Activated T-cell treated with anti-CD3 and anti-CD28 coated beads, Interleukin-2, amount 50 U/mL, for 4 hours (primary cell): ENCODE results near the gene KRTAP5-6. TPM values are rescaled to one million over a fixed set of nuclear protein-coding genes. Genes with fewer than 3 reads are reported as not detected.
"Not testable (repeated sequence)": the region's sequence is repeated elsewhere in the genome, so short reads cannot be mapped to it uniquely, and the experiment has no call there.

Experiments used
- ATAC-seq, 2 donors: fragments of 200-7000 bp; cut with Tn5 transposase; one replicate each; pipeline ENCODE4 v1.10.0; 2021
- DNase-seq: peaks from one replicate; pipeline ENCODE4 v3.0.0-alpha.2; 2020
- H3K27me3 Mint-ChIP-seq: one replicate; pipeline ENCODE4 v1.8.0; 2021; ENCODE audit warnings: low read depth, mixed read lengths
- H3K36me3 Mint-ChIP-seq: one replicate; pipeline ENCODE4 v1.8.0; 2022; ENCODE audit warnings: mixed read lengths; ENCODE audit not compliant: insufficient read depth
- H3K4me1 Mint-ChIP-seq: one replicate; pipeline ENCODE4 v1.8.0; 2021; ENCODE audit warnings: low read depth, mixed read lengths
- H3K4me3 Mint-ChIP-seq: one replicate; pipeline ENCODE4 v1.8.0; 2021; ENCODE audit warnings: mild to moderate bottlenecking, moderate library complexity, mixed read lengths
- H3K9me3 Mint-ChIP-seq: one replicate; pipeline ENCODE4 v1.8.0; 2021; ENCODE audit warnings: mixed read lengths
- total RNA-seq, 3 donors: library from RNA; stranded (reverse); gene quantifications; one replicate each; pipeline ENCODE4 v1.2.1, GENCODE V29; 2021

Gene KRTAP5-6
- total RNA-seq, 3 donors from 2014 or later, result not detected

DNA sequence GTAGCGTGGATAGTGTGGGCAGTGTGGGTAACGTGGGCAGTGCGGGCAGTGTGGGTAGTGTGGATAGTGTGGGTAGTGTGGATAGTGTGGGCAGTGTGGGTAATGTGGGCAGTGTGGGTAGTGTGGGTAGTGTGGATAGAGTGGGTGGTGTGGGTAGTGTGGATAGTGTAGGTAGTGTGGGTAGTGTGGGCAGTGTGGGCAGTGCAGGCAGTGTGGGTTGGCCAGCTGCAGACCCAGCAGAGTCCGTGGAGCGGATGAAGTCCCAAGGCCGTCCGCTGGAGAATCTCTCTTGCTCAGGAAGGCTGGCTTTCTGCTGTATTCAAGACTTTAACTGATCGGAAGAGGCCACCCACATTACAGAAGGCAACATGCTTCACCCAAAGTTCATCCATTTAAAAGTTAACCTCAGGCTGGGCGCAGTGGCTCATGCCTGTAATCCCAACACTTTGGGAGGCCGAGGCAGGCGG lies 26.1 kb upstream of the KRTAP5-6 start:
- no peak for DNase-seq
- Mint-ChIP-seq H3K4me1 (no peaks in the 10 kb centered on the region), H3K4me3 (no peak overlapping the region), H3K9me3 (no peaks in the 10 kb centered on the region), H3K27me3 (peaks cover 61% of the 10 kb centered on the region), H3K36me3 (no peaks in the 10 kb centered on the region)
- no peak for ATAC-seq

DNA sequence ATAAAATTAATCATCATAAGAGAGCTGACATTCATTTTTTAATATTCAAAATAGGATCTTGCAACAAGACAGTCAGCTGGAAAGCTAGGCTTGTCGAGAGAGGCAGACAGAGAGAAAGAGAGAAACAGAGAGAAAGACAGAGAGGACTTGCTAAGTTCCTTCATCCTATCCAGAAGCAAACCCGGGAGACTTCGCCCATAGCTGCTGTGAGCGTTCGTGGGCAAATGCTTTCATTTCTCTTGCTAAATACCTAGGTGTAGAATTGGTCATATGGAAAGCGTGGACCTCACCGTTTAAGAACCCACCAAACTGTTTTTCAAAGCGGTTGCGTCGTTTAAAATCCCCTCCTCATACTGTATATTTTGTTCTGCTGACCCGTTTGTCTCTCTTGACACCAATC lies 25.3 kb upstream of the KRTAP5-6 start:
- ATAC-seq, result no peak
- peaks cover 65% of the 10 kb centered on the region for H3K27me3 Mint-ChIP-seq
- no peaks in the 10 kb centered on the region for H3K9me3 Mint-ChIP-seq
- no peaks in the 10 kb centered on the region for H3K4me1 Mint-ChIP-seq
- H3K4me3 Mint-ChIP-seq, result no peak overlapping the region
- H3K36me3 Mint-ChIP-seq, result no peaks in the 10 kb centered on the region
- DNase-seq, result no peak

DNA sequence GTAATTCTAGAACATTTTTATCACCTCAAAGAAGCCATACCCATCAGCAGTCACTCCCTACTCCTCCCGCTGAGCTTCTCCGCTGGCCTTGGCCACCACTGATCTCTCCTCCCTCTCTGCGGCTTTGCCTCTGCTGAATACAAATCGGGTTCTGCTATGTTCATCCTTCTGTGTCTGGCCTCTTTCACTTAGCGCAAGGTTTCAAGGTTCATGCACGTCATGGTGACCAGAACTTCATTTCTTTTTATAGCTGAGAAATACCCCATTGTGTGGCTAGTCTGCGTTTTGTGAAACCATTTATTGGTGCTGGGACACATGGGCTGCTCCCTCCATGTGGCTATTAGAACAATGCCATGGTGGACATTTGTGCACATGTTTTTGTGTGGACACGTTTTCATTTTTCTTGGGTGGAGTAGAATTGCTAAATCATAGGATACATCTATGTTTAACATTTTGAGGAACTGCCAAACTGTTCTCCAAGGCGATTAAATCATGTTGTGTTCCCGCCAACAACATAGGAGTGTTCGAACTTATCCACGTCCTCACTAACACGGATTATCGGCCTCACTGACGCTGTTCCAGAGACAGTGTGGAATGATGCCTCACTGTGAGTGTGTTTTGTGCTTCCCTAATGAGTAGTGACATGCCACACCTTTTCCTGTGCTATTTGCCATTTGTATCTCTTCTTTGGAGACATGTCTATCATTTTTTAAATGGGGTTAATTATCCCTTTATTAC lies 24.2 kb upstream of the KRTAP5-6 start:
- ATAC-seq (no peak), DNase-seq (no peak)
- Mint-ChIP-seq H3K9me3 (no peaks in the 10 kb centered on the region), H3K36me3 (no peaks in the 10 kb centered on the region), H3K4me3 (no peak overlapping the region), H3K4me1 (no peaks in the 10 kb centered on the region), H3K27me3 (peaks cover 66% of the 10 kb centered on the region)

DNA sequence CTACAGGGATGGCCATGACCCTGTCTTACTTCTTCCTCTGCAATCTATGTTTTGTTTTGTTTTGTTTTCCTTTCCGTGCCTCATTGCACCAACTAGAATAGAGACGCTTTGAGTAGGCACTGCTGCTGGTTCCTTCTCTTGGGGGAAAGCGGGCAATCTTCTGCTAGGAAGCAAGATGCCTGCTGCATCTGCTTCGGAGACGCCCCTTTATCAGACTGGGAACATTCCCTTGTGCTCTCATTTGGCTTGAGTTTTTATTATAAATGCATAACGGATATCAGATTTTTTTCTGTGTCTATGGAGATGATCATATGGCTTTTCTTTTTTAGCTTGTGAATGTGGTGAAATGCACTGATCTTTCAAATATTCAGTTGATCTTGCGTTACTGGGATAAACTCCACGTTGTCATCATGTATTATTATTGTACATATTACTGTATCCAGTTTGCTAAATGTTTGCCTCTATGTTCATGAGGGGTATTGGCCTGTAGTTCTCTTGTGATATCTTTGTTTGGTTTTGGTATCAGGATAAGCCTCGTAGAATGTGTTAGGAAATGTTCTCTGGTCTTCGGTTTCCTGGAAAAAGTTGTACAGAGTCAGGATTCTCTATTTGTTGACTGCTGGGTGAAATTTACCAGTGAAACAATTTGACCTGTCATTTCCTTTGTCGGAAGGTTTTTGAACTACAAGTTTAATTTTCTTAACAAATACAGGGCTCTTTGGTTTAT lies 23.4 kb upstream of the KRTAP5-6 start:
- no peak for DNase-seq
- no peaks in the 10 kb centered on the region for H3K9me3 Mint-ChIP-seq
- ATAC-seq, result no peak
- H3K4me3 Mint-ChIP-seq, result no peak overlapping the region
- H3K27me3 Mint-ChIP-seq, result peaks cover 64% of the 10 kb centered on the region
- H3K36me3 Mint-ChIP-seq, result no peaks in the 10 kb centered on the region
- no peaks in the 10 kb centered on the region for H3K4me1 Mint-ChIP-seq

DNA sequence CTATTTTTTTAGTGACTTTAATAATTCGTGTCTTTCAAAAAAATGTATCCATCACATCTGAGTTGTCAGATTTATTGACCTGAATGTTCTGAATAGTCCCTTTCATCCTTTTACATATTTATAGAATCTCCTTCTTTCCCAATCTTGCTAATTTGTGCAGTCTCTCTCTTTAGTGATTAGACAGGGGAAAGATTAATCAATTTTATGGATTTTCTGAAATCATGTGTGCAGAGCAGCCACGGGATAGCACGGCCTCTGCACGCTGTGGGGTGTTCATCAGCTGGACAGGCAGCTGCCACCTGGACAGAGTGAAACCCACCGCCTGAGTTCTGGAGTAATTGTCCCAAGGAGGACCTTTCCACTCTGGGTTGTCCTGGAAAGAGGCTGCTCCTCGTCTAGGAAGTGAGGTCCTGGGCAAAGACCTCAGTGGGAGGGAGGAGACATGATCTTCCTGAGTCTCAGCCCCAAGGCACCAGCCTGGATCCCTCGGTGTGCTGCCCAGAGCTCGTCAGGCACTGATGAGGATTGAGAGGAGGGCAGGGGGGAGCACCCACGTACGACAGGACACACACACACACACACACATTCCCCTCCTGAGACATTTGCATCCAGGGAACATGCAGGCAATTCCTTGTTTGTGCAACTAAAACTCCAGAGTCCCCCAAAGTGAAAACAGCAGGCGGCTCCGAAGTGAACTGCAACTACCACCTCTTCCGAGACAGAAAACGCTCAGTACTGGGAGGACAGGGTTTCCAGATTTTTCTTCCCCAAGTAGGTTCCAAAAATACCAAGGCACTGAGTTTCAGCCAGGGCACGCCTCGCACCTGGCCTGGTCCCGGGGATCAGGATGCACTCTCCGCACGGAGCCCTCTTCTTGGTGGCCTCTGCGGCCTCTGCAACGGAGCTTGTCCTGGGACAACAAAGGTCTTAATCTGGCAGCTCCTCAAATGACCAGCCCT lies 22.5 kb upstream of the KRTAP5-6 start:
- Mint-ChIP-seq H3K4me1 (no peaks in the 10 kb centered on the region), H3K4me3 (no peak overlapping the region), H3K27me3 (peaks cover 63% of the 10 kb centered on the region)

DNA sequence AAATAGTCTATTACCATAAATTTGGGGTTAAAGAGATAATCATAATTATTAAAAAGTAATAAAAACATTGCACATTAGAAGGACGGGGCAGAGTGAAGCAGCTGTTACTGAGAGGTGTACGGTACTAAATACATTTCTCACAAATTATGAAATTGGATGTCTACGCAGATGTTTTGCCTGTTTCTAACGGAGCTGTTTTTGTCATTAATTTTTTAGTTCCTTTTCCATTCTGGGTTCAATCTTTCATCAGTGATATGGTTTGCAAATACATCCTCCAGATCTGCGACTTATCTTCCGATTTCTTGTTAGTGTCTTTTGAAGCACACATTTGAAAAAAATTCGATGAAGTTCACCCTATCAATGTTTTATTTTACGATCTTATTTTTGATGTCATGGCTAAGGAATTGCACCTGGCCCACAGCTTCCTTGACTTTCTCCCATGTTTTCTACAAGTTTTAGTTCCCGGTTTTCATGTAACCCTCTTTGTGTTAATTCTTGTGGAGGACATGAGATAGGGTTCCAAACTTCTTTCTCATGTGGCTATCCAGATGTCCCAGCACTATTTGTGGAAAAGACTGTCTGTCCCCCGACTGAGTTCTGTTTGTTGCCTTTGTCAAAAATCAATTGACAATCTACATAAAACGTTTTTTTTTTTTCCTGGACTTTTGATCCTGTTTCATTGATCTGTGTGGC lies 21.3 kb upstream of the KRTAP5-6 start:
- Mint-ChIP-seq H3K9me3 (no peaks in the 10 kb centered on the region), H3K4me1 (no peaks in the 10 kb centered on the region), H3K27me3 (peaks cover 56% of the 10 kb centered on the region), H3K36me3 (no peaks in the 10 kb centered on the region), H3K4me3 (no peak overlapping the region)
- ATAC-seq, result no peak
- DNase-seq, result no peak

More for the DNA sequence above, 22.5 kb upstream of the KRTAP5-6 start:
- ATAC-seq (no peak), DNase-seq (no peak)
- Mint-ChIP-seq H3K9me3 (no peaks in the 10 kb centered on the region), H3K36me3 (no peaks in the 10 kb centered on the region)

DNA sequence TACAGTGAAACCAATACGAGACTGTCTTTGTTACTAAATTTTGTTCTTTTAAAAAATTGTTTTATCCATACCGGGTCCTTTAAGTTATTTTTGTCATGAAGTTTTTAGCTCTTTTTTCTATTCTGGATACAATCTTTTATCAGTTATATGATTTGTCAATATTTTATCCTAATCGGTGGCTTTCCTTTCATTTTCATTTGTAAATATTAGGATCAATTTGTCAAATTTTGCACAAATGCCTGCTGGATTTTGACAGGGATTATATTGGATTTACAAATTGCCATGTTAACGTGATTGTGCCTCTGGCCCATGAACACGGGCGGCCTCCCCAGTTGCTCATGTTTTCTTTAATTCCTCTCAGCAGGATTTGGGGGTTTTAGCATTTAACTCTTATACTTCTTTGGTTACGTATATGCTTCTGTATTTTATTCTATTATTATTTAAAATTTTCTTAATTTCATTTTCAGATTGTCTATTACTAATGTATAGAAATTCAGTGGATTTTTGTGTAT lies 20.7 kb upstream of the KRTAP5-6 start:
- H3K4me3 Mint-ChIP-seq, result no peak overlapping the region
- peaks cover 58% of the 10 kb centered on the region for H3K27me3 Mint-ChIP-seq
- no peak for DNase-seq
- no peaks in the 10 kb centered on the region for H3K9me3 Mint-ChIP-seq
- no peaks in the 10 kb centered on the region for H3K4me1 Mint-ChIP-seq
- ATAC-seq, result no peak
- no peaks in the 10 kb centered on the region for H3K36me3 Mint-ChIP-seq

DNA sequence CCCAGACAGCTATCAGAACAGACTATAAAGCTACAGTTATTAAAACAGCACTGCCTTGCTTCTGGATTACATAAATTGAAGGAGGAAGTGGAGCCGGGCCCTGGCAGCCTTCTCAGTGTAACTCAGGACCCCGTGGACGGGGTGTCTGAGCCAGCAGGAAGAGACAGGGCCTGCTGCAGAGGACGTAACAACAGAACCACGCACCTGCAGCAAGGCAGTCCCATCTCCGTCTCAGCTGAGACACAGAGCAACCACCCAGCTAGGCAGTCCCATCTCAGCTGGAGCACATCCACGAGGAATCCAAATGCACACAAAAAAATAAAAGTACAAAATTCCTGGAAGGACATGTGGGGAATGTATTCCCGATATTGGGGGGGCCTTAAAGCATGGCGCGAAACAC lies 17.1 kb upstream of the KRTAP5-6 start:
- DNase-seq, result no peak
- H3K36me3 Mint-ChIP-seq, result no peaks in the 10 kb centered on the region
- ATAC-seq, result no peak
- no peaks in the 10 kb centered on the region for H3K9me3 Mint-ChIP-seq
- H3K27me3 Mint-ChIP-seq, result peaks cover 39% of the 10 kb centered on the region
- H3K4me1 Mint-ChIP-seq, result no peaks in the 10 kb centered on the region
- no peak overlapping the region for H3K4me3 Mint-ChIP-seq

DNA sequence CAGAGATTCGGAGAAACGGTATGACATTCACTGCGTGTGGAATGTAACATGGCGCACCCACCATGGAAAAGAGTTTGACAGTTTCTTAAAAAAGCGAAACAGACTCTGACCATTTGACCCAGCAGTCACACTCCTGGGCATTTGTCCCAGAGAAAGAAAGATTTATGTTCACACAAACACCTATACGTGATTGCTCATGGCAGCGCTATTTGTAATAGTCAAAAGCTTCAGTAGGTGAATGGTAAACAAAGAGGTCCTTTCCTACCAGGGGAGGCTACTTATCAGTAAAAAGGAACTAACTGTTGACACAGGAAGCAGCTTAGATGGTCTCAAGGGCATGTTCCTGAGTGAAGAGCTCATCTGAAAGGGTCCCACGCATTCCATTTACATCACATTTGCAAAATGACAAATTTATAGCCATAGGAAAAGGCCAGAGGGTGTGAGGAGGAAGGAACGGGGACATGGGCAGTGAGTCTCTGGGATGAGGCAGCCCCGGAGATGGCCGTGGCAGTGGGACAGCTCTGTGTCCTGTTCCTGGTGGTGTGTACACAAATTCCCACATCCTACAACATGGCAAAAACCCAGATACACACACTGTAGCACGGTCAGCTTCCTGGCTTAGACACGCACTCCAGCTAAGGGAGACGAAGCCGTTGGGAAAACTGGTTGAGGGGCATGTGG lies 14.6 kb upstream of the KRTAP5-6 start:
- Mint-ChIP-seq H3K36me3 (no peaks in the 10 kb centered on the region), H3K9me3 (no peaks in the 10 kb centered on the region), H3K4me3 (no peak overlapping the region), H3K27me3 (peaks cover 21% of the 10 kb centered on the region), H3K4me1 (no peaks in the 10 kb centered on the region)
- ATAC-seq, result no peak
- no peak for DNase-seq

DNA sequence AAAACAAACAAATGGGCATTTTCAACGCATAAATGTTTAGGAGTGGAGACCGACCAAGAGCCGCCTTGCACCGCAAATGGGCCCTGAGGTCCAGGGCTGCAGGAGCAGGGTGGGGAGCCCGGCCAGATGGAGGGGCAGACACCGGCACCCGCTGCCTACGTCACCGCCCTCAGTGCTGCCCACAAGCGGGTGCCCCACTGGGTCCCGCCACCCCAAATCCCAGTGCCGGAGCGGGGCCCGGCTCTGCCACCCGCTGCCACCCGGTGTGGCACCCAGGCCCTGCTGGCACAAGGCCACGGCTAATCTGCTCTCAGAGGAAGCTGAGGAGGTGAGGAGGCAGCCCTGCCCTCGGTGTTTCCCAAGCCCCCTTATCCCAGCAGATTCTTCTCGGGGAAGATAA lies 13.8 kb upstream of the KRTAP5-6 start:
- H3K27me3 Mint-ChIP-seq, result peaks cover 15% of the 10 kb centered on the region
- not testable (repeated sequence) for H3K36me3 Mint-ChIP-seq, H3K9me3 Mint-ChIP-seq, DNase-seq, H3K4me1 Mint-ChIP-seq, H3K4me3 Mint-ChIP-seq, ATAC-seq

DNA sequence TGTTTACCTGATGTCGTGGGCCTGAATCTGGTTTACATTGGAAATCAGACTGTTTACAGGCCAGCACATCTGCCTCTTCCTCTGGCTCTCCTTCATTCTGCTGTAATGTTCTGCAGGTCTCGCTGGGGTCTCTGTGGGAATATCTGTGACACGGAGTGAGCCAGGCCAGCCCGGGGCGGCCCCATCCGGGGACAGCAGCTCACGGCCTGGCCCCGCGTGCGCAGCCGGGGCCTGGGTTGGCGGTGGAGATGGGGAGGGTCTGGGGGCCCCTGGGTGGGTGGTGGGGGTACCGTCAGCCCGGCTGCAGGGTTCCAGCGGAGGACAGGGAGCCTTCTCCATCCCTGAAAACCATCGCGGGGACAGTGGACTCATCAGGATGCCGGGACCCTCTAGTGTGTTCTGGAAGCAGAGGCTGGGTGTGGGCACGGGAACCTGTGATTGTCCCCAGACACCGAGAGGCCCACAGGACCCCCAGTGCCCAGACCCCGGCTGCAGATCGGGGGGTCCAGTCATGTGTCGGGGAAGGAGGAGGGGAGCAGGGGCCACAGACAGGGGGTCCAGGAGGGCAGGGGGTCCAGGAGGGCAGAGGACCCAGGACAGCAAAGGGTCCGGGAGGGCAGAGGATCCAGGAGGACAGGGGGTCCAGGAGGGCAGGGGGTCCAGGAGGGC lies 13.0 kb upstream of the KRTAP5-6 start:
- not testable (repeated sequence) for H3K4me3 Mint-ChIP-seq, H3K4me1 Mint-ChIP-seq, H3K36me3 Mint-ChIP-seq, DNase-seq, ATAC-seq, H3K9me3 Mint-ChIP-seq
- peaks cover 15% of the 10 kb centered on the region for H3K27me3 Mint-ChIP-seq

DNA sequence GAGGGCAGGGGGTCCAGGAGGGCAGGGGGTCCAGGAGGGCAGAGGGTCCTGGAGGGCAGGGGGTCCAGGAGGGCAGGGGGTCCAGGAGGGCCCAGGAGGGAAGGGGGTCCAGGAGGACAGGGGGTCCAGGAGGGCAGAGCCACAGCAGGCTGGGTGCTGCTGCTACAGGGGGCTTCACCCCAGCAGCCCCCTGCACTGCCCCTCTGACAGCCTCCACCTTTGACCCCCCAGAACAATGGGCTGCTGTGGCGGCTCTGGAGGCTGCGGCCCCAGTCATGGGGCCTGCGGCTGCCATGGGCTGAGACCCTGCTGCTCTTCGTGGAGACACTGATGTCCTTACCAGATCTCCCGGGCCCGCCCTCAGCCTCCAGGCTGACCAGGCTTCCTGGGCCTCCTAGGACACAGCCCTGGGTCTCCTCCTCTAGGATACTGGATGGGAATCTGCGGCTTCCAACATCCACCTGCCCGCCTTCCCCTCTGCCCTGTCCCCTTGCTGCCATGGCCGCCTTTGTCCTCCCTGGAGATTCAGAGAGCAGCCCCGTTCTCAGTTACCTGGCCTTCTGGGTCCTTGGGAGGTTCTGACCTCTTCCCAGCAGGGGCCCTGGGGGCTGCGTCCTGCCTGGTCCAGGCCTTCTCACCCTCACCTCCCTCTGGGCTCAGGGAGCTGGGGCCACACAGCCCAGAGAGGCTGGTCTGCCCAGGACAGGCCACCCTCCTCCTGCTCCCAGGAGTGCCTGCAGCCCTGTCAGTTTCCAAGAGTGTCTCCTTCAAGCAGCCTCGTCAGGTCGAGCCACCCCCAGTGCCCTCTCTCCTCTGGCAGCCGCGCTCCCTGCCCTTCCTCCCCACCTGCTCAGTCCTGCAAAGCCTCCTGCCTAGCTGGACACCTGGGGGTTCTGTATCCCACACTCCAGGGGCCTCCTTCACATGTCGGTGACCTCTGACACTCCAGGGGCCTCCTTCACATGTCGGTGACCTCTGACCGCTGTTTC lies 11.8 kb upstream of the KRTAP5-6 start:
- not testable (repeated sequence) for DNase-seq, H3K4me3 Mint-ChIP-seq, H3K9me3 Mint-ChIP-seq, H3K36me3 Mint-ChIP-seq, H3K4me1 Mint-ChIP-seq
- peaks cover 25% of the 10 kb centered on the region for H3K27me3 Mint-ChIP-seq
- peak in 1 of 2 donors; percentile 14 for ATAC-seq
